Smooth muscle cell (in vitro differentiated cells): ENCODE results near the gene HS6ST1. TPM values are rescaled to one million over a fixed set of nuclear protein-coding genes. Genes with fewer than 3 reads are reported as not detected.

Source experiments
- DNase-seq: peaks from one replicate; lab custom pipeline; 2025; ENCODE audit not compliant: unreplicated experiment; lab: John Stamatoyannopoulos, UW
- H2AFZ ChIP-seq: fragments of 200-600 bp; sonication (generic); 2 replicates; pipeline ENCODE4 v1.6.0; 2016; ENCODE audit warnings: antibody characterized with exemption, low read depth, mild to moderate bottlenecking
- H3F3A ChIP-seq: fragments of 200-600 bp; sonication (generic); 2 replicates; pipeline ENCODE4 v1.6.0; 2017; ENCODE audit warnings: antibody characterized with exemption, low read depth
- H3K27ac ChIP-seq: fragments of 200-600 bp; sonication (generic); 2 replicates; pipeline ENCODE4 v1.5.1; 2016; ENCODE audit warnings: low read depth, mild to moderate bottlenecking
- H3K27me3 ChIP-seq: fragments of 200-600 bp; sonication (generic); 2 replicates; pipeline ENCODE4 v1.6.1; 2016; ENCODE audit warnings: low read depth, mild to moderate bottlenecking
- H3K36me3 ChIP-seq: fragments of 200-600 bp; sonication (generic); 2 replicates; pipeline ENCODE4 v1.5.1; 2016; ENCODE audit warnings: low read depth
- H3K4me1 ChIP-seq: fragments of 200-600 bp; sonication (generic); 2 replicates; pipeline ENCODE4 v1.5.1; 2016; ENCODE audit warnings: low read depth
- H3K4me2 ChIP-seq: fragments of 200-600 bp; sonication (generic); 2 replicates; pipeline ENCODE4 v1.6.0; 2016; ENCODE audit warnings: mild to moderate bottlenecking
- H3K4me3 ChIP-seq: fragments of 200-600 bp; sonication (generic); 2 replicates; pipeline ENCODE4 v1.5.1; 2016; ENCODE audit warnings: mild to moderate bottlenecking
- H3K79me2 ChIP-seq: fragments of 200-600 bp; sonication (generic); 2 replicates; pipeline ENCODE4 v1.6.0; 2016; ENCODE audit warnings: low read depth, mild to moderate bottlenecking
- H3K9ac ChIP-seq: fragments of 200-600 bp; sonication (generic); 2 replicates; pipeline ENCODE4 v1.6.0; 2016; ENCODE audit warnings: low read depth
- H3K9me3 ChIP-seq: fragments of 200-600 bp; sonication (generic); replicated peaks from 2 replicates; pipeline ENCODE4 v1.5.1; 2016; ENCODE audit warnings: low read depth
- H4K20me1 ChIP-seq: fragments of 200-600 bp; sonication (generic); 2 replicates; pipeline ENCODE4 v1.6.0; 2016; ENCODE audit warnings: low read depth
- CTCF ChIP-seq: fragments of 200-600 bp; sonication (generic); IDR thresholded peaks from 2 replicates; pipeline ENCODE4 v1.5.1; 2017; ENCODE audit warnings: borderline replicate concordance, mild to moderate bottlenecking, antibody characterized with exemption; ENCODE audit not compliant: insufficient read depth, poor library complexity, severe bottlenecking
- WGBS: methylation state at CpG from one replicate; pipeline ENCODE4 v1.1.7; 2016; ENCODE audit warnings: low lambda C conversion rate; 5-methylcytosine and 5-hydroxymethylcytosine counted together
- polyA plus RNA-seq: library from polyadenylated mRNA; unstranded; fragments of >200 nt; fragmentation: Nextera tagmentation; extraction: Ambion mirVana; gene quantifications from 2 replicates; pipeline ENCODE4 v1.2.1, GENCODE V29; 2016
- total RNA-seq: library from RNA; depleted of rRNA; stranded (reverse); fragments of >200 nt; gene quantifications from 2 replicates; pipeline ENCODE4 v1.2.3, GENCODE V29; 2014

Gene HS6ST1
- total and polyA plus RNA-seq, 2 experiments from 2014 or later = 9.3 to 13.0 TPM

- TF ChIP-seq CTCF = no peak
- H2AFZ ChIP-seq = no peak overlapping the region
- H3K36me3 ChIP-seq = no peaks in the 10 kb centered on the region
- H3K9me3 ChIP-seq = no peaks in the 10 kb centered on the region
- peaks cover 2% of the 10 kb centered on the region for H3K4me1 ChIP-seq
- H3K79me2 ChIP-seq = no peaks in the 10 kb centered on the region
- no peak overlapping the region for H3K4me3 ChIP-seq
- H3K27me3 ChIP-seq = no peaks in the 10 kb centered on the region
- H3K9ac ChIP-seq = no peak overlapping the region
- no peak for DNase-seq
- H3K4me2 ChIP-seq = no peak overlapping the region
- no peaks in the 10 kb centered on the region for H3F3A ChIP-seq
- no peaks in the 10 kb centered on the region for H4K20me1 ChIP-seq
- no peak overlapping the region for H3K27ac ChIP-seq
- WGBS = 93% methylated on average over 2 of the region's 2 CpGs
Measured at GRCh38 chr2:128249555-128249954, 69.1 kb downstream of the HS6ST1 start.

DNA sequence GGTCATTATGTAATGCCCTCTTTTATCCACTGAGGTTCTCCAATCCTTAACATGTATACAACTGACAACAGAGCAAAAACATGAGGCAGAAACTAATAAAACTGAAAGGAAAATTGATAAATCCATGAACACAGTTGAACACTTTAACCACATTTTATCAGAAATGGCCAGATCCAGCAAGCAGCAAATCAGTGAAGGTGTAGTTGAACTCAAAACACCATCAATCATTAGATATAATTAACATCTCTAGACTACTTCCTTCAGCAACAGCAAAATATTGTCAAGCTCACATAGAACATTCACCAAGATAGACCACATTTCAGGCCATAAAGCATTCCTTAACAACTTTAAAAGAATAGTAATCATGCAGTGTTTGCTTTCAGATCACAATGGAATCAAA is 72.9 kb downstream of the HS6ST1 start:
- no peak overlapping the region for H3K4me2 ChIP-seq
- H3K9me3 ChIP-seq = no peaks in the 10 kb centered on the region
- no peak for DNase-seq
- no peaks in the 10 kb centered on the region for H3K27me3 ChIP-seq
- H4K20me1 ChIP-seq = no peaks in the 10 kb centered on the region
- no peak overlapping the region for H3K27ac ChIP-seq
- H3K4me1 ChIP-seq = peaks cover 8% of the 10 kb centered on the region
- no peak overlapping the region for H3K9ac ChIP-seq
- no peak overlapping the region for H2AFZ ChIP-seq
- no peaks in the 10 kb centered on the region for H3K36me3 ChIP-seq
- H3F3A ChIP-seq = no peaks in the 10 kb centered on the region
- H3K4me3 ChIP-seq = no peak overlapping the region
- H3K79me2 ChIP-seq = no peaks in the 10 kb centered on the region
- no peak for TF ChIP-seq CTCF

DNA sequence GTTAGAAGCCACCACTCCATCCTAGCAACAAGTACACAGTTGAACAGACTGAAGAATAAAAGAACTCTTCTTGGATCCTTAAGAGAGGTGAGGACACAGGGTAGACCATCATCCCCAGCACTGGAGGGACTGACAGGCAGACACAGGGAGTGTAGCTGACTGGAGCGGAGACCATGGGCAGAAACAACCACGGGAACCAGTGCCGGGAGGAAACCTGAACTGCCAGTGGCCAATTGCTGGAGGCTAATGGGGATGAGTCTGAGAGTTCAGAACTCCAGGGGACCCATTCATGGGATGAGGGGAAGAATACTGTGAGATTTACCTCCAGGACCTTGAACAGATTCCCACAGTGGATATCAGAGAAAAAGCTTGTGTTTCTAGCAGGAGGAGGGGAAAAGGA is 76.8 kb downstream of the HS6ST1 start:
- Histone ChIP-seq H3F3A (peaks cover 4% of the 10 kb centered on the region), H3K36me3 (no peaks in the 10 kb centered on the region), H3K4me1 (peaks cover 6% of the 10 kb centered on the region), H3K4me3 (no peak overlapping the region), H3K9ac (no peak overlapping the region), H3K79me2 (no peaks in the 10 kb centered on the region), H3K27ac (no peak overlapping the region), H3K4me2 (no peak overlapping the region), H4K20me1 (no peaks in the 10 kb centered on the region), H3K9me3 (no peaks in the 10 kb centered on the region), H3K27me3 (no peaks in the 10 kb centered on the region), H2AFZ (no peak overlapping the region)
- 77% methylated on average over 3 of the region's 3 CpGs for WGBS
- no peak for TF ChIP-seq CTCF
- no peak for DNase-seq

- no peak for DNase-seq
Measured at GRCh38 chr2:128237911-128238697, 80.6 kb downstream of the HS6ST1 start.

More at GRCh38 chr2:128237911-128238697, 80.6 kb downstream of the HS6ST1 start:
- no peak for TF ChIP-seq CTCF
- Histone ChIP-seq H3K36me3 (no peaks in the 10 kb centered on the region), H3K4me2 (no peak overlapping the region), H3K9me3 (no peaks in the 10 kb centered on the region), H2AFZ (no peak overlapping the region), H3K9ac (no peak overlapping the region), H4K20me1 (no peaks in the 10 kb centered on the region), H3K4me1 (peaks cover 4% of the 10 kb centered on the region), H3F3A (peaks cover 10% of the 10 kb centered on the region), H3K27me3 (no peaks in the 10 kb centered on the region), H3K79me2 (no peaks in the 10 kb centered on the region), H3K27ac (no peak overlapping the region), H3K4me3 (no peak overlapping the region)
- 90% methylated on average over 8 of the region's 8 CpGs for WGBS
